Activated CD4-positive, alpha-beta T cell treated with anti-CD3 and anti-CD28 coated beads, Interleukin-2, amount 50 U/mL, for 1 hour (primary cell): ENCODE measurements around the gene ASXL3.

Source experiments
- DNase-seq: peaks from one replicate; pipeline ENCODE4 v3.0.0-alpha.2; 2020

The ASXL3 gene

DNA sequence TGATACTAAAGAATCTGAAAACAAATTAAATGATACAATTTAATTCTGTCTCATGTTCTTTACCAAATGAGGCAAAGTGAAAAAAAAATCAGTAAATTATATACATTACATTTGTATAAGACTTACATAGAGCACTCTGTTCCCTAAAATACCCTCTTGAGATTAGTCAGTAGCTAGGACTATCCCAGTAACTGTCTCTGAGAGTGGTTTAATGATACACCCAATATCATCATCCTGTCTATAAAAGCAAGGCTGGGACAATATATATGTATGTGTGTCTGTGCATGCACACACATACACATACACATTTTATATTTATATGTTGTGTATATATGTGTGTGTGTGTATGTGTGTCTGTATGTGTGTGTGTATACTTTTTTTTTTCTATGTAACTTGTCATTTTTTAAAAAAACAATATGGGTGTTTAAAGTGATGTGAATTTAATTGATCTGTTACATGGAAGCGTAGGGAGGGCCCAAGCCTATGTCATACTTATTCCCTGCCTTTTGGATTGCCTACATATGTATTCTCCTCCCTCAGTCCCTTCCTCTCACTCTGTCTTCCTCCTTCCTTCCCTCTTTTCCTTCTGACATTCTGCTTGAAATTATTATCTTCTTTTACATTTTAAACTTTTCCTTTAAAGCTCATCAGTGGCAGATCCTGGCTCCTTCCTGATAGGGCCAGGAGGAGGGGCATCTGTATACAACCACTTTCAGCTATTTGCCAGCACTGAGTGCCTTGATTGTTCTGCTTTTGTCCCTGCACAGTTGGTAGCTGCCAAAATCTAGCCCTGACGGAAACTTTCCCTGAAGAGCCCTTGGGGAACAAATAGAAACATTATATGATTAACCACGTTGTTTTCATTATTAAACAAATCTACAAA is 6.8 kb downstream of the ASXL3 start:
- DNase-seq: no peak

DNA sequence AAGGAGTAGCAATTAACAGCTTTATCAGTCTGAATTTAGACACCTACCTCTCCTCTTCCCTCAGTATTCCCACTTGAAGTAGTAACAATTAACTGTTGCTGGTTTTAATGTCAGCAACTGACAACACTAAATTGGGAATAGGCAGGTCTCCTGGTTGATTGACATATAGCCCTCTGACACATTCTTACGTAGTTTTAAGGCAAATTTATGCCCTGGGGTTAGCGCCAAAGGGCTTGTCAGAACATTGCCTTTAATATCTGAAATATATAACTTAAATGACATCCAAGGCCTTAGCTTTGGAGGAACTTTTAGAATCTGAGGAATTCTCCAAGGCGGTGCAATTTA is 7.4 kb downstream of the ASXL3 start:
- no peak for DNase-seq

- DNase-seq: no peak
Measured at GRCh38 chr18:33588361-33588760, 10.3 kb downstream of the ASXL3 start.

DNA sequence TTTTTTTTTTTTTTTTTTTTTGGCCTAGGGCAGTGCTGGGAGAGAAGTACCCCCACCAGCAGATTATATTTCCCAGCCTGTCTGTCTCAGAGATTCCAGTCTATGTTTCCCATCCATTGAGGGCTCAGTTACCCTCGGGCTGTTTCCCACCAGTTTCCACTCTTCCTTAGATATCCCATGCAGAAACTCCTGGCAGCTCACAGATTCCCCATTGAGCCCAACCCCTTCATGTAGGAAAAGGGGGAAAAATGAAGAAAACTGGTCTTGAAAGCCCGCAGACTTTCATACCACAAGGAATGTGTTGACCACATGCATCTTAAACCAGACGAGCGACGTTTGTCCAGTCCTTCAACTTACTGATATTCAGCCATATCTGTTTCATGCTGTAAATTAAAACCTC is 15.2 kb downstream of the ASXL3 start:
- no peak for DNase-seq

DNA sequence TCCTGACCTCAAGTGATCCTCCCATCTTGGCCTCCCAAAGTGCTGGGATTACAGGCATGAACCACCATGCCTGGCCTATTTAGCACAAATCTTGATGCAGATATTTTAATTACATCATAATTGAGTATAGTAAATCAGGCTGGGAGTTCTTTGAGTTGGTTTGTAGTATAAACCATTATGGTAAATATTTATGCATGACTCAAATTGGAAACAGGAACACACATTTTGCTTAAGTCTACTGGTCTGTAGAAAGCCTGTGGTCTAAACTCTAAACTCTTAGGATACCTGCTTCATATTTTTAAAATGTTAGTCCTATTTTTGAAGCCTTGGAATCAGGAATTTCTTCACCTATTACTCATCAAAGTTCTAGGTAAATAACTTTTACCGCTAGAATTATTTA is 16.8 kb downstream of the ASXL3 start:
- DNase-seq: no peak

- no peak for DNase-seq
Measured at GRCh38 chr18:33596178-33596854, 18.3 kb downstream of the ASXL3 start.

DNA sequence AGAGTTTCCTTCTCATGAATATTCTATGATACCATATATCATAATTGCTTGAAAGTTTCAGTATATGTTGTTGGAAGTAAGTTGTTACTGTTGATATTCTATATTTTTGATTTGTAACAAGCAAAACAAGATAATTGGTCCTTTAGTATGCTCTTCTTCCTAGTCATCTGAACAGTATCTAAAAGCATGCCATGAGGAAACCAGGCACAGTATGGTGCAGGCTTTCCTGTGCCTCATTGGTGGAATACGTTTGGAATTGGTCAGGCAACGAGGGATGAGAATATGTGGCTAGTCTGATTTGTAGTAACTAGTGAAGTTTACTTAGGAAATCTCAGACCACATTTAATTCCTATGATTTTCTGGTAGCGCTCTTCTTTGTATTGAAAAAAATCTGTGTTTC is 22.8 kb downstream of the ASXL3 start:
- DNase-seq: no peak

GRCh38 chr18:33603454-33603853 is 25.4 kb downstream of the ASXL3 start:
- DNase-seq: no peak

DNA sequence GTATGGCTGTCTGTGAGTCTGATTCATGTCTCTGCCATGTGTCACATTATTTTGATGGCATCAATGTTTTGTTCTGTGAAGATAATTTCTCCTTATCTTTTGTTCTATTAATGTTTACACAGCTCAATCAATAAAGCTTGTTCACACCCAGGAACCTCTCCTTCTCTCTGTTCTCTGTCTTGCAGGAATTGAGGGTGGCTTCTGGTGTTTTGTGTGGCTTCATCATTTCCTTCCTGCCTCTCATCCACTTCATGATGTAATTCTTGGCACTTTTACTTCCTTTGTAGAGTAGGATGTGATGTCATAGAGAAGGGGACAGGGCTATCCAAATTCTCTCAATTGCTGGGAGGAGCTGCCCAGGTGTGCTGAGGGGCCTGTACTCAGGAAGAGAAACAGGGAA is 27.2 kb downstream of the ASXL3 start:
- no peak for DNase-seq

- DNase-seq: no peak
Measured at GRCh38 chr18:33606621-33607020, 28.6 kb downstream of the ASXL3 start.

DNA sequence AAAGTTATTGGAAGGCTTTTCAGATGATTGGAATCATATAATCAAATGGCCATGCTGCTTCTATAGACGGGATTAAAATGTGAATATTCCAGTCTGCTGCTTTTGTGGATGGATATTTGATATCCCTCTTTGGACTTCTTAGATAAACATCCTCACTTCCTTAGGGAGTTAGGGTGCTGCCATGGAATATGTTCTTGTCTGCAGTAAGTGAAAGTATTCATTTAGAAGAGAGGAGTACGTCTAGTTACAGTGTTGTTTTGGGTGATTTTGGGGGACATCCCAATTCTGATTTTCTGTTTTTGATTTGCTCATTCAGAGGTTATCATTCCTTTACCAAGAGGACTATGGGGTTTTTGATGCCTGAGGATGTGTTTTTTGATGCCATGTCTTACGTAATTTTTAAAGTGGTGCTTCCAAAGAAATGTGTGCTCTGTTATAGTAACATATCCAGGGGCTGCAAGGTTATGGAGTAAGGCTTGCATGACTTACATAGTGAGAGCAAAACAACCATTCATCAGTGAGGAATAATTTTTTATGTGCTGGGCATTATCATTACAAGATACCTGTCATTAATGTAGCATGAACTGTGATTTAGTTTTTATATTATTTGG is 33.6 kb downstream of the ASXL3 start:
- DNase-seq: no peak

DNA sequence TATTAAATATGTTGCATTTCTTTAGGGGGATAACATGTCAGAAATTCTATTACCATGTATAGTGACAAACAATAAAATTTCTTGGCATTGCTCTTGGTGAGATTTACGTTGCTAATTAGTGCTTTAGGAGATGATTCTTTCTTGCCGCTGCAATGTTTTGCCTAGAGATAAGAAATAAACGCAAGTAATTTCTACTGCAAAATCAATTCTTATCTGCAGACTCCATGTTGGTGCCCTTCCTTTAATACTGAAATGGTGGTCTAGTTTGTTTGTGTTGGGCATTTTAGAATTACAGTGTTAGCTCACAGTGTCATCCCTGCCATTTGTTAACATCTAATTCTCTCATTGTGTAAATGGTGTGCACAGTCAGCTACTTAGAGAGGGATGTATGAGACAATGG is 34.6 kb downstream of the ASXL3 start:
- no peak for DNase-seq

GRCh38 chr18:33616556-33616955 is 38.5 kb downstream of the ASXL3 start:
- no peak for DNase-seq

DNA sequence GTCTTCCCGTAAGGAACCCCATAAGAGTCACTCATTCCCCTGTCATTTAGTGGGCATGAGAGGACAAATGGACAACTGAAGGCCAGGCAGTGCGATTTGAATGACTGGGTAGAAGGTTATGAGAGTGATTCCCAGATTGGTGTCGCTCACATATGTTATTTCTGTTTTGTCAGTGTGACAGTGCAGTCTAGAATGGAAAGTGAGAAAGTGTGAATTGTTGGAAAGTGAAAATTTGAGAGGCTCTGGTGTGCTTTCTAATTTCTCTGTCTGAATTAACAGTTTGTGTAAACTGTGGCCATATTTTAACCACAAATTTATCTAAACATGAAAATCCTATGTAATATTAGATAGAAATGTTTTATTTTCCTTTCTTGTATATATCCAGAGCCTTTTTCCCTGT is 49.1 kb downstream of the ASXL3 start:
- DNase-seq: no peak

- DNase-seq: no peak
Measured at GRCh38 chr18:33630476-33630875, 52.5 kb downstream of the ASXL3 start.

- DNase-seq: no peak
Measured at GRCh38 chr18:33641141-33641540, 63.1 kb downstream of the ASXL3 start.

- no peak for DNase-seq
Measured at GRCh38 chr18:33644494-33644893, 66.5 kb downstream of the ASXL3 start.

GRCh38 chr18:33647365-33647764 is 69.3 kb downstream of the ASXL3 start:
- no peak for DNase-seq

DNA sequence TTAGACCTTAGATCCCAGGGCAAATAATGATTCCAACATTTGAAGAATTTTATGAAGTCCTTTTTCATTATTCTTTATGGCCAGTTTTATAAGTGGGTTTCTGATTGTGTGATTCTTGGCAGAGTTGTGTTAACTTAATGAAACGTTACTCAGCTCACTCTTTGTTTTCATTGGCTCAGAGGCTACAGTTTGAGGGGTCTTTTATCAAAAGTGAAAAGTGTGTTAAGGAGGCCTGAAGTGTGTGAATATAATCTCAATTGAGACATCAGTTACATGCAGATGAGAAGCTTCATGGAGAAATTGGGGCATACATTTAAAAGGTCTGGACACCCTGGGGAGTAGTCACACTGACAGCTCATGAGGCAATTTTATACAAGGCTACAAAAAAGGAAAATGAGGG is 74.6 kb downstream of the ASXL3 start:
- no peak for DNase-seq

- no peak for DNase-seq
Measured at GRCh38 chr18:33653231-33653630, 75.2 kb downstream of the ASXL3 start.

DNA sequence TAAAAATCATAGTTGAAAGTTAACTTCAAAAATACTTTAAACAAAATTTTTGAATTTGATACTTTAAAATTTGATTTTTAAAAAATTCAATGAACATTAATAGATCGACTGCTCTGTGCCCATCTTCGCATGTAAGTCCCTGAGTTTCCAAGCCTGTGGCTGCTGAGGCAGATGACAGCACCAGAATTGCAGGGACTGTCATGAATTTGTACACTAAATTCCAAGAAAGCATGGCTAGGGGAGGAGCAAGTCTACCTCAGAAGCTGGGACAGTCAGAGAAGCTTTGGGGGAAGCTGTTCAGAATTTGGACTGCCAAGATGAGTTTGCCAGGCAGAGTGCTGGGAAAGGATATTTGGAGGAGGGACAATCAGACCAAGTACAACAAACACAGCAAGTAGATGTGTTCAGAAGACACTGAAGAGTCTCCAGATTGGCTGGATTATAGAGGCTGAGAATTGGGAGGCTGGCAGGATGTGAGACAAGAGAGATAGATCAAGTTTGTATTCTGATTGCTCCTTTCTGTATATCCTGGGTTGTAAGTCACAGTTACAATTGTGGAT is 79.0 kb downstream of the ASXL3 start:
- DNase-seq: no peak

- DNase-seq: no peak
Measured at GRCh38 chr18:33660696-33661310, 82.8 kb downstream of the ASXL3 start.

GRCh38 chr18:33664241-33664874 is 86.3 kb downstream of the ASXL3 start:
- DNase-seq: no peak
